Spleen (tissue), 7 donors: ENCODE data around the gene DENND1A.
"Not testable (repeated sequence)": the region's sequence is repeated elsewhere in the genome, so short reads cannot be mapped to it uniquely, and the experiment has no call there.

Source experiments
- CTCF ChIP-seq, 11 experiments: fragments of 200-600 bp in 7 of 11; fragments of 450-650 bp in 4 of 11; sonication (generic) in 4 of 11; IDR thresholded peaks in 8 of 11; conservative IDR thresholded peaks in 3 of 11; 1 replicate in 7 of 11; 2 replicates in 4 of 11; pipeline versions ENCODE4 v1.4.0 to v1.8.0; 2016 to 2021; ENCODE audit warnings: antibody characterized with exemption in 11 of 11, inconsistent platforms in 4 of 11, mild to moderate bottlenecking in 1 of 11
- POLR2A ChIP-seq, 3 donors: fragments of 450-650 bp; IDR thresholded peaks; one replicate each; pipeline ENCODE4 v1.5.1; 2017; ENCODE audit warnings: antibody characterized with exemption in 3 of 3, mild to moderate bottlenecking in 1 of 3
- POLR2AphosphoS5 ChIP-seq, 3 donors: sonication (generic); formaldehyde crosslinking; IDR thresholded peaks; one replicate each; pipeline ENCODE4 v1.5.1; 2017; ENCODE audit warnings: antibody characterized with exemption in 3 of 3
- donor health status: DM: no; HTN: no; CAD: no; lungs with moderate emphysema.
- donor health status: DM: no; HTN: no; CAD: no.
- donor health status: DM: no; HTN: no; CAD: no.

GRCh38 chr9:123333058-123333669 lies 596.8 kb downstream of the DENND1A start:
- not testable (repeated sequence) for TF ChIP-seq CTCF (IDR thresholded peaks at IDR 0.05 in 8 of 11, conservative IDR thresholded peaks at IDR 0.05 in 3 of 11); POLR2A (IDR thresholded peaks at IDR 0.05); POLR2AphosphoS5 (IDR thresholded peaks at IDR 0.05)
